Neural cell (in vitro differentiated cells): ENCODE results near the gene GLTPD2. TPM values are rescaled to one million over a fixed set of nuclear protein-coding genes. Genes with fewer than 3 reads are reported as not detected.

Source experiments
- H2AFZ ChIP-seq: fragments of 200-600, 300-800 bp; sonication (generic), shearing (Covaris generic); 2 replicates; pipeline ENCODE4 v1.6.0; 2014; ENCODE audit warnings: low read depth, mild to moderate bottlenecking, antibody characterized with exemption, low read length, moderate library complexity
- H3F3A ChIP-seq: fragments of 200-600 bp; shearing (Covaris generic); 2 replicates; pipeline ENCODE4 v1.6.1; 2016; ENCODE audit warnings: mild to moderate bottlenecking, moderate library complexity, mixed read lengths, antibody characterized with exemption, low read length; ENCODE audit not compliant: insufficient read depth, poor library complexity, severe bottlenecking
- H3K27ac ChIP-seq: fragments of 200-600, 300-800 bp; sonication (generic), shearing (Covaris generic); 2 replicates; pipeline ENCODE4 v1.5.1; 2014; ENCODE audit warnings: mild to moderate bottlenecking, low read length, moderate library complexity
- H3K27me3 ChIP-seq: fragments of 300-800, 200-600 bp; sonication (generic), shearing (Covaris generic); 2 replicates; pipeline ENCODE4 v1.6.0; 2014; ENCODE audit warnings: mild to moderate bottlenecking, low read depth, low read length, moderate library complexity; ENCODE audit not compliant: insufficient read depth
- H3K36me3 ChIP-seq: fragments of 300-800, 200-600 bp; sonication (generic), shearing (Covaris generic); 2 replicates; pipeline ENCODE4 v1.5.1; 2014; ENCODE audit warnings: mild to moderate bottlenecking, antibody characterized with exemption, low read length, moderate library complexity; ENCODE audit not compliant: insufficient read depth
- H3K4me2 ChIP-seq: fragments of 300-800, 200-600 bp; sonication (generic), shearing (Covaris generic); 2 replicates; pipeline ENCODE4 v1.6.0; 2014; ENCODE audit warnings: mild to moderate bottlenecking, low read length
- H3K4me3 ChIP-seq: fragments of 300-800, 200-600 bp; sonication (generic), shearing (Covaris generic); 2 replicates; pipeline ENCODE4 v1.5.1; 2014; ENCODE audit warnings: mild to moderate bottlenecking, low read length, moderate library complexity
- H3K79me2 ChIP-seq: fragments of 200-600 bp; shearing (Covaris generic); replicated peaks from 2 replicates; pipeline ENCODE4 v1.6.0; 2014; ENCODE audit warnings: mild to moderate bottlenecking, low read length, moderate library complexity; ENCODE audit not compliant: insufficient read depth
- H3K9ac ChIP-seq: fragments of 300-800, 200-600 bp; sonication (generic), shearing (Covaris generic); 2 replicates; pipeline ENCODE4 v1.6.1; 2016; ENCODE audit warnings: mild to moderate bottlenecking, low read length, mixed read lengths
- H3K9me2 ChIP-seq: fragments of 200-600 bp; shearing (Covaris generic); 2 replicates; pipeline ENCODE4 v1.6.1; 2016; ENCODE audit warnings: mild to moderate bottlenecking, low read length, mixed read lengths; ENCODE audit not compliant: insufficient read depth
- H3K9me3 ChIP-seq: fragments of 200-600, 300-800 bp; sonication (generic), shearing (Covaris generic); 2 replicates; pipeline ENCODE4 v1.6.1; 2016; ENCODE audit warnings: mild to moderate bottlenecking, mixed run types, low read length, moderate library complexity, mixed read lengths
- H4K20me1 ChIP-seq: fragments of 200-600 bp; shearing (Covaris generic); 2 replicates; pipeline ENCODE4 v1.6.1; 2016; ENCODE audit warnings: mild to moderate bottlenecking, mixed run types; ENCODE audit not compliant: insufficient read depth
- CTCF ChIP-seq: fragments of 450-650 bp; IDR thresholded peaks from 2 replicates; pipeline ENCODE4 v1.5.1; 2014; ENCODE audit warnings: antibody characterized with exemption, mild to moderate bottlenecking, moderate library complexity; ENCODE audit not compliant: poor library complexity, severe bottlenecking
- EP300 ChIP-seq: fragments of 450-650 bp; conservative IDR thresholded peaks from 2 replicates; pipeline ENCODE4 v1.6.1; 2014; ENCODE audit warnings: antibody characterized with exemption, mild to moderate bottlenecking, moderate library complexity; ENCODE audit not compliant: poor library complexity, severe bottlenecking
- EZH2 ChIP-seq: fragments of 200-600, 300-800 bp; shearing (Covaris generic), sonication (generic); IDR thresholded peaks from 2 replicates; pipeline ENCODE4 v1.6.1; 2014; ENCODE audit warnings: antibody characterized with exemption, low read length, borderline replicate concordance, mild to moderate bottlenecking; ENCODE audit not compliant: insufficient read depth, poor library complexity, severe bottlenecking
- MXI1 ChIP-seq: fragments of 450-650 bp; conservative IDR thresholded peaks from 2 replicates; pipeline ENCODE4 v1.6.1; 2014; ENCODE audit warnings: antibody characterized with exemption, mild to moderate bottlenecking; ENCODE audit not compliant: poor library complexity, severe bottlenecking
- POLR2AphosphoS5 ChIP-seq: IDR thresholded peaks from 2 replicates; pipeline ENCODE4 v1.6.1; 2012
- RAD21 ChIP-seq: fragments of 450-650 bp; conservative IDR thresholded peaks from 2 replicates; pipeline ENCODE4 v1.6.1; 2014; ENCODE audit warnings: antibody characterized with exemption, mild to moderate bottlenecking, moderate library complexity
- SMC3 ChIP-seq: fragments of 450-650 bp; conservative IDR thresholded peaks from 2 replicates; pipeline ENCODE4 v1.6.1; 2014; ENCODE audit warnings: antibody characterized with exemption, mild to moderate bottlenecking, moderate library complexity; ENCODE audit not compliant: poor library complexity
- TAF1 ChIP-seq: IDR thresholded peaks from 2 replicates; pipeline ENCODE4 v1.6.1; 2012; ENCODE audit warnings: low read depth
- polyA plus RNA-seq: library from polyadenylated mRNA; depleted of rRNA; stranded (reverse); fragments of >200 nt; gene quantifications from 2 replicates; pipeline ENCODE4 v1.2.3, GENCODE V29; 2014
- TF ChIP-seq, protein P1 (sequence below): IDR thresholded peaks from 2 replicates; pipeline ENCODE4 v1.6.1; 2012; ENCODE audit warnings: borderline replicate concordance

GLTPD2 gene
- polyA plus RNA-seq, 1 donor from 2014 or later, result not detected

DNA sequence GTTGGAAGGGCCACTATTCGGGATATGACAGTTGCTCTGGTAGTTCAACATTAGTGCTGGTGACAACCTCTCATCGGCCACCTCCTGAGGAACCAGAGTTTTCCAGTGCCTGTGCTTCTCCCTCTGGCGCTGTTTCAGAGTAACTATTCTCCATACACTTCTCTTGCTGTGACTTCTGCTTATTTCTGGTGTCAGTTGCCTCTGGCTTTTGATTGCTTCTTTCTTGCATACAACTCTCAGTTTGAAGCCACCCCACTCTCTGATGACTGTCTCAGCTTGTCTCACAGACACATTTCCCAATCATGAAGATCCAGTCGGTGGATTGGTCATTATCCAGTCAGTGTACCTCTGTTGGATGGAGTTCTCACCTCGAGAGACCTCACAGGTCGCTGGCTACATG lies 20.5 kb upstream of the GLTPD2 start (continued):
- TF ChIP-seq, protein P1, sequence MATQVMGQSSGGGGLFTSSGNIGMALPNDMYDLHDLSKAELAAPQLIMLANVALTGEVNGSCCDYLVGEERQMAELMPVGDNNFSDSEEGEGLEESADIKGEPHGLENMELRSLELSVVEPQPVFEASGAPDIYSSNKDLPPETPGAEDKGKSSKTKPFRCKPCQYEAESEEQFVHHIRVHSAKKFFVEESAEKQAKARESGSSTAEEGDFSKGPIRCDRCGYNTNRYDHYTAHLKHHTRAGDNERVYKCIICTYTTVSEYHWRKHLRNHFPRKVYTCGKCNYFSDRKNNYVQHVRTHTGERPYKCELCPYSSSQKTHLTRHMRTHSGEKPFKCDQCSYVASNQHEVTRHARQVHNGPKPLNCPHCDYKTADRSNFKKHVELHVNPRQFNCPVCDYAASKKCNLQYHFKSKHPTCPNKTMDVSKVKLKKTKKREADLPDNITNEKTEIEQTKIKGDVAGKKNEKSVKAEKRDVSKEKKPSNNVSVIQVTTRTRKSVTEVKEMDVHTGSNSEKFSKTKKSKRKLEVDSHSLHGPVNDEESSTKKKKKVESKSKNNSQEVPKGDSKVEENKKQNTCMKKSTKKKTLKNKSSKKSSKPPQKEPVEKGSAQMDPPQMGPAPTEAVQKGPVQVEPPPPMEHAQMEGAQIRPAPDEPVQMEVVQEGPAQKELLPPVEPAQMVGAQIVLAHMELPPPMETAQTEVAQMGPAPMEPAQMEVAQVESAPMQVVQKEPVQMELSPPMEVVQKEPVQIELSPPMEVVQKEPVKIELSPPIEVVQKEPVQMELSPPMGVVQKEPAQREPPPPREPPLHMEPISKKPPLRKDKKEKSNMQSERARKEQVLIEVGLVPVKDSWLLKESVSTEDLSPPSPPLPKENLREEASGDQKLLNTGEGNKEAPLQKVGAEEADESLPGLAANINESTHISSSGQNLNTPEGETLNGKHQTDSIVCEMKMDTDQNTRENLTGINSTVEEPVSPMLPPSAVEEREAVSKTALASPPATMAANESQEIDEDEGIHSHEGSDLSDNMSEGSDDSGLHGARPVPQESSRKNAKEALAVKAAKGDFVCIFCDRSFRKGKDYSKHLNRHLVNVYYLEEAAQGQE, result no peak

GRCh38 chr17:4769628-4770027 lies 19.1 kb upstream of the GLTPD2 start:
- TF ChIP-seq MXI1, result no peak
- TF ChIP-seq, protein P1, result no peak
- TF ChIP-seq RAD21, result no peak
- TF ChIP-seq EP300, result no peak
- no peak for TF ChIP-seq EZH2
- no peak for TF ChIP-seq TAF1
- TF ChIP-seq CTCF, result no peak
- no peak for TF ChIP-seq SMC3
- no peak for TF ChIP-seq POLR2AphosphoS5
- H3K27me3 ChIP-seq, result no peaks in the 10 kb centered on the region
- H3K9me2 ChIP-seq, result no peaks in the 10 kb centered on the region
- H3K4me3 ChIP-seq, result no peak overlapping the region
- no peaks in the 10 kb centered on the region for H3K79me2 ChIP-seq
- H3F3A ChIP-seq, result no peaks in the 10 kb centered on the region
- no peak overlapping the region for H3K9ac ChIP-seq
- no peaks in the 10 kb centered on the region for H3K36me3 ChIP-seq
- no peaks in the 10 kb centered on the region for H3K9me3 ChIP-seq
- H3K4me2 ChIP-seq, result no peak overlapping the region
- H3K27ac ChIP-seq, result no peak overlapping the region
- H4K20me1 ChIP-seq, result no peaks in the 10 kb centered on the region
- no peak overlapping the region for H2AFZ ChIP-seq
